Smooth muscle cell (in vitro differentiated cells): ENCODE measurements around the gene RAET1G. TPM values are rescaled to one million over a fixed set of nuclear protein-coding genes. Genes with fewer than 3 reads are reported as not detected.

Experiments used
- DNase-seq: peaks from one replicate; lab custom pipeline; 2025; ENCODE audit not compliant: unreplicated experiment; lab: John Stamatoyannopoulos, UW
- H2AFZ ChIP-seq: fragments of 200-600 bp; sonication (generic); 2 replicates; pipeline ENCODE4 v1.6.0; 2016; ENCODE audit warnings: antibody characterized with exemption, low read depth, mild to moderate bottlenecking
- H3F3A ChIP-seq: fragments of 200-600 bp; sonication (generic); 2 replicates; pipeline ENCODE4 v1.6.0; 2017; ENCODE audit warnings: antibody characterized with exemption, low read depth
- H3K27ac ChIP-seq: fragments of 200-600 bp; sonication (generic); 2 replicates; pipeline ENCODE4 v1.5.1; 2016; ENCODE audit warnings: low read depth, mild to moderate bottlenecking
- H3K27me3 ChIP-seq: fragments of 200-600 bp; sonication (generic); 2 replicates; pipeline ENCODE4 v1.6.1; 2016; ENCODE audit warnings: low read depth, mild to moderate bottlenecking
- H3K36me3 ChIP-seq: fragments of 200-600 bp; sonication (generic); 2 replicates; pipeline ENCODE4 v1.5.1; 2016; ENCODE audit warnings: low read depth
- H3K4me1 ChIP-seq: fragments of 200-600 bp; sonication (generic); 2 replicates; pipeline ENCODE4 v1.5.1; 2016; ENCODE audit warnings: low read depth
- H3K4me2 ChIP-seq: fragments of 200-600 bp; sonication (generic); 2 replicates; pipeline ENCODE4 v1.6.0; 2016; ENCODE audit warnings: mild to moderate bottlenecking
- H3K4me3 ChIP-seq: fragments of 200-600 bp; sonication (generic); 2 replicates; pipeline ENCODE4 v1.5.1; 2016; ENCODE audit warnings: mild to moderate bottlenecking
- H3K79me2 ChIP-seq: fragments of 200-600 bp; sonication (generic); 2 replicates; pipeline ENCODE4 v1.6.0; 2016; ENCODE audit warnings: low read depth, mild to moderate bottlenecking
- H3K9ac ChIP-seq: fragments of 200-600 bp; sonication (generic); 2 replicates; pipeline ENCODE4 v1.6.0; 2016; ENCODE audit warnings: low read depth
- H3K9me3 ChIP-seq: fragments of 200-600 bp; sonication (generic); replicated peaks from 2 replicates; pipeline ENCODE4 v1.5.1; 2016; ENCODE audit warnings: low read depth
- H4K20me1 ChIP-seq: fragments of 200-600 bp; sonication (generic); 2 replicates; pipeline ENCODE4 v1.6.0; 2016; ENCODE audit warnings: low read depth
- CTCF ChIP-seq: fragments of 200-600 bp; sonication (generic); IDR thresholded peaks from 2 replicates; pipeline ENCODE4 v1.5.1; 2017; ENCODE audit warnings: borderline replicate concordance, mild to moderate bottlenecking, antibody characterized with exemption; ENCODE audit not compliant: insufficient read depth, poor library complexity, severe bottlenecking
- WGBS: methylation state at CpG from one replicate; pipeline ENCODE4 v1.1.7; 2016; ENCODE audit warnings: low lambda C conversion rate; 5-methylcytosine and 5-hydroxymethylcytosine counted together
- polyA plus RNA-seq: library from polyadenylated mRNA; unstranded; fragments of >200 nt; fragmentation: Nextera tagmentation; extraction: Ambion mirVana; gene quantifications from 2 replicates; pipeline ENCODE4 v1.2.1, GENCODE V29; 2016
- total RNA-seq: library from RNA; depleted of rRNA; stranded (reverse); fragments of >200 nt; gene quantifications from 2 replicates; pipeline ENCODE4 v1.2.3, GENCODE V29; 2014

Gene RAET1G
- total and polyA plus RNA-seq, 2 experiments from 2014 or later, result 1.7 to 2.4 TPM

DNA sequence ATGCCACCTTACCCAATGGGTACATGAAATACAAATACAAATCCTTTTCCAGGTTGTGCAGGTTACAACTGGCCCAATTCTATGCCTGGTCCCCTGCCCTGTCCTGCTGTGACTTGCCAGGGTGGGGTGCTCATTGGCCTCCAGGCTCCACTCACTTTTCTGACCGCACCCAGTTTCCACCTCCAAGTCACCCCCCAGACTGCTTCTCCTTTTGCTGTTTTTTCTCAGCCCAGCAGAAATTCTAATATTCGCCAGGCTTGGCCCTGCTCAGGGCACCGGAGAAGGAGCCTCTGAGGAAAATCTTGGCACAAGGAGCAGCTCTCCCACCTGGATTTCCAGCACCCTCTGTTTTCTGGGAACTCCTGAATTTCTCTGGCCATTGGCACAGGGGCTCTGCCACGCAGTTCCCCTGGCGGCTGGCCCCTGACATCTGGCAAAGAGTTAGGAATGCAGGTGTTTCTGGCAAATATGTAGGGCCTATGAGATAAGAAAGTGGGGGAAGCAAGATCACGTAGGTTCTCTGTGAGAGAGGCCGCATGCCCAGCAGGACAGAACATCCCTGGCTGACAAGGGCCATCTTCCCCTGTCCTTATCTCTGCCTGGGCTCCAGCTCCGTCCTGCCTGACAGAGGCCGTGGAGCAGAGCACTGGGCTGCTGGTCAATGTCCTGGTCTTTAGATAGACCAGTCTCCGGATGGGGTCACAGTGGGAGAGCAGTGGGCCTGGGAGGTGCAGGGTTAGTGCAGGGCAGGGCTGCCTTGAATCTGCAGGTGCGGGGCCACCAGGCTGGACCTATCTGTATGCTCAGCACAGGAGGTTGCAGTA, 22.1 kb downstream of the RAET1G start:
- WGBS, result 83% methylated on average over 11 of the region's 11 CpGs
- Histone ChIP-seq H3K36me3 (no peaks in the 10 kb centered on the region), H3K9ac (no peak overlapping the region), H3K4me3 (no peak overlapping the region), H3K9me3 (no peaks in the 10 kb centered on the region), H3K79me2 (no peaks in the 10 kb centered on the region), H3K4me2 (no peak overlapping the region), H2AFZ (no peak overlapping the region), H3K27ac (no peak overlapping the region), H3K4me1 (no peaks in the 10 kb centered on the region), H4K20me1 (no peaks in the 10 kb centered on the region), H3K27me3 (peaks cover 11% of the 10 kb centered on the region), H3F3A (no peaks in the 10 kb centered on the region)
- no peak for DNase-seq
- no peak for TF ChIP-seq CTCF

GRCh38 chr6:149899926-149900619, 22.8 kb downstream of the RAET1G start:
- H4K20me1 ChIP-seq, result no peaks in the 10 kb centered on the region
- H3K36me3 ChIP-seq, result no peaks in the 10 kb centered on the region
- WGBS, result 77% methylated on average over 7 of the region's 7 CpGs

GRCh38 chr6:149899486-149899885, 23.4 kb downstream of the RAET1G start:
- no peak for TF ChIP-seq CTCF
- Histone ChIP-seq H3K9ac (no peak overlapping the region), H3K4me1 (no peaks in the 10 kb centered on the region), H3K27me3 (peaks cover 11% of the 10 kb centered on the region), H3F3A (no peaks in the 10 kb centered on the region), H3K4me3 (no peak overlapping the region), H3K79me2 (no peaks in the 10 kb centered on the region), H3K27ac (no peak overlapping the region), H3K9me3 (no peaks in the 10 kb centered on the region), H4K20me1 (no peaks in the 10 kb centered on the region), H3K4me2 (no peak overlapping the region), H2AFZ (no peak overlapping the region), H3K36me3 (no peaks in the 10 kb centered on the region)
- no peak for DNase-seq
- 89% methylated on average over 6 of the region's 6 CpGs for WGBS

More at GRCh38 chr6:149899926-149900619, 22.8 kb downstream of the RAET1G start:
- Histone ChIP-seq H3K4me2 (no peak overlapping the region), H3F3A (no peaks in the 10 kb centered on the region), H2AFZ (no peak overlapping the region), H3K4me3 (no peak overlapping the region), H3K27me3 (peaks cover 11% of the 10 kb centered on the region), H3K27ac (no peak overlapping the region), H3K9ac (no peak overlapping the region), H3K79me2 (no peaks in the 10 kb centered on the region), H3K4me1 (no peaks in the 10 kb centered on the region), H3K9me3 (no peaks in the 10 kb centered on the region)
- no peak for TF ChIP-seq CTCF
- no peak for DNase-seq
